Measurements from ENCODE around the gene SLC8A3. TPM values are rescaled to one million over a fixed set of nuclear protein-coding genes. Genes with fewer than 3 reads are reported as not detected.

The SLC8A3 gene
- total and polyA plus RNA-seq, 10 of the 15 experiments (the other 5 are each of a cell fraction or from before 2014, with no cell fraction given), result 0.04 to 0.17 (median 0.13) TPM; not detected in 3

DNA sequence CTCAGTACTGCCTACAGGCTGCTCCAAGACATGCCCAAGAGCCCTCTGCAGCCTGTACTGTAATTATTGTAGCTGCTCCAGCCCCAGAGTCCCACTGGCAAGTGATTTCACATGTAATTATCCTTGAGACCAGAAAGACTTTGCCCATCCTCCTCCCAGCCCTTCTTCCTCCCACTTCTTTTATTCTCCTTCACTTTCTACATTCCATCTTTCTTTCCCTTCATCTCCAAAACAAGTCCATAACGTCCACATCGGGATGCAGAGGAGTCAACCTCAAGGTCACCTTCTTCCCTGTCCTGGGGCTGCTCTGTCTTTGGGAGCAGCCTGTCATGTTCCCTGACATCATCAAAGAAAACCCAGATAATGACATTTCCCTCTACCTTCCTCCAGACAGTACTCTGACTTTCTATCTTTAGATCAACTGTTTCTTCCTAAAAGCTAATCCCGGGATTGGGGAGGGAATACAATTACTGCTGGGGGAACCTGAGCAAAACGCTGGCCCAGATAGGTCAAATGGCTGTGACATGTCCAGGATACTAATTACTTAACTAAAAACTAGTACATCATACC lies 39.1 kb downstream of the SLC8A3 start (continued):
- TF ChIP-seq, protein P1, sequence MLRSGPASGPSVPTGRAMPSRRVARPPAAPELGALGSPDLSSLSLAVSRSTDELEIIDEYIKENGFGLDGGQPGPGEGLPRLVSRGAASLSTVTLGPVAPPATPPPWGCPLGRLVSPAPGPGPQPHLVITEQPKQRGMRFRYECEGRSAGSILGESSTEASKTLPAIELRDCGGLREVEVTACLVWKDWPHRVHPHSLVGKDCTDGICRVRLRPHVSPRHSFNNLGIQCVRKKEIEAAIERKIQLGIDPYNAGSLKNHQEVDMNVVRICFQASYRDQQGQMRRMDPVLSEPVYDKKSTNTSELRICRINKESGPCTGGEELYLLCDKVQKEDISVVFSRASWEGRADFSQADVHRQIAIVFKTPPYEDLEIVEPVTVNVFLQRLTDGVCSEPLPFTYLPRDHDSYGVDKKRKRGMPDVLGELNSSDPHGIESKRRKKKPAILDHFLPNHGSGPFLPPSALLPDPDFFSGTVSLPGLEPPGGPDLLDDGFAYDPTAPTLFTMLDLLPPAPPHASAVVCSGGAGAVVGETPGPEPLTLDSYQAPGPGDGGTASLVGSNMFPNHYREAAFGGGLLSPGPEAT (IDR thresholded peaks at IDR 0.05; ENCODE audit: low read depth), result no peak
- no peak for TF ChIP-seq MYB (IDR thresholded peaks at IDR 0.05; ENCODE audit: borderline replicate concordance, low read depth, low read length)
- no peak for TF ChIP-seq NFIC (IDR thresholded peaks at IDR 0.05; ENCODE audit: low read depth, low read length)
- TF ChIP-seq POLR2A (IDR thresholded peaks at IDR 0.05; ENCODE audit: low read depth, low read length), result no peak
- no peak for TF ChIP-seq NR2C1 (IDR thresholded peaks at IDR 0.05)
- TF ChIP-seq NFXL1 (IDR thresholded peaks at IDR 0.05; ENCODE audit: borderline replicate concordance), result no peak

DNA sequence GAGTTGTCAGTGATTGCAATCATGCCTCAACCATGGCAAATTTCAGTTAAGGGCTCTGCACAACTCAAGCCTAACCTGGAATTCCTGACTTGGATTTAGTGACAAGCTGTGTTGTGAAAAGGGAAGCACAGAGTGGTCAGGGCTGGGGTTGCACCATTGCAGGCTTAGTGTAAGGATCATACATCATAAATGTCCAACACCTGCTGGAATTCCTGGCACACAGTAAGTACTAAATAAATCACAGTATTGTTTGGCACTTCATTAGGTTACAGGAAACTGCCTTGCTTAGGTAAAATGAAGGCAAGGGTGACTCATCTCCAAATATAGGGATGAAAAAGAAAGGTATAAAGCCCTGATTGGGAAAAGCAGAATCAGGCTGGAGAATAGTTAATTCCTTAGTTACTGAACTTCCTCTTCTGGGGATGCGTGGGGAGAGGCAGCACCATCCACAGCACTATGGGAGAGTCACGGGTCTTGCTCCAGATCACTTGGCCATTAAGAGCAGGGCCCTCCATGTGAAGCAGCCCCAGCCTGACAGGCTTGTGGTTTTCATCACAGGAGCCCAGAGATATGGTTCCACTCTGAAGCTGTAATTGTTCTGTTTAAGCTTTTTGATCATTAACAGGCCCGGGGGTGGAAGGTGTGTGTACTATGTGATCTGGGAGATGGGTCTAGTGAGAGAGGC lies 39.7 kb downstream of the SLC8A3 start:
- in situ Hi-C loops (cut with MboI) (no loop called here), intact Hi-C loops (cut with micrococcal nuclease; ENCODE audit: unreplicated experiment) (no loop called here)
- Histone ChIP-seq H3K9ac (ENCODE audit: control insufficient read depth, insufficient read depth, low read length) (no peak overlapping the region), H3K9me3 (replicated peaks; ENCODE audit: control insufficient read depth, insufficient read depth, low read length) (no peaks in the 10 kb centered on the region), H3K79me2 (ENCODE audit: control insufficient read depth, insufficient read depth, low read length) (no peaks in the 10 kb centered on the region), H3K27ac (ENCODE audit: control insufficient read depth, insufficient read depth) (no peak overlapping the region), H4K20me1 (ENCODE audit: control insufficient read depth, insufficient read depth) (no peaks in the 10 kb centered on the region), H3K4me2 (ENCODE audit: control insufficient read depth, insufficient read depth) (no peak overlapping the region), H3K27me3 (replicated peaks in 1 of 2; ENCODE audit: control insufficient read depth in 2 of 2, insufficient read depth in 2 of 2, low read length in 1 of 2) (no peaks in the 10 kb centered on the region; a peak in 1 of 4 replicates), H3K36me3 (ENCODE audit: control insufficient read depth in 2 of 2, insufficient read depth in 2 of 2, low read length in 1 of 2) (no peaks in the 10 kb centered on the region), H2AFZ (ENCODE audit: control insufficient read depth, low read depth, low read length) (no peak overlapping the region), H3K4me3 (no peak overlapping the region), H3K4me1 (ENCODE audit: control insufficient read depth, insufficient read depth, low read length) (no peaks in the 10 kb centered on the region; the same call in 1 of the 2 replicates)
- TF ChIP-seq NRF1 (conservative IDR thresholded peaks at IDR 0.05; ENCODE audit: low read depth, low read length), result no peak
- no peak for TF ChIP-seq EZH2 (IDR thresholded peaks at IDR 0.05; ENCODE audit: borderline replicate concordance, control insufficient read depth, low read depth, low read length)
- TF ChIP-seq, protein P2, sequence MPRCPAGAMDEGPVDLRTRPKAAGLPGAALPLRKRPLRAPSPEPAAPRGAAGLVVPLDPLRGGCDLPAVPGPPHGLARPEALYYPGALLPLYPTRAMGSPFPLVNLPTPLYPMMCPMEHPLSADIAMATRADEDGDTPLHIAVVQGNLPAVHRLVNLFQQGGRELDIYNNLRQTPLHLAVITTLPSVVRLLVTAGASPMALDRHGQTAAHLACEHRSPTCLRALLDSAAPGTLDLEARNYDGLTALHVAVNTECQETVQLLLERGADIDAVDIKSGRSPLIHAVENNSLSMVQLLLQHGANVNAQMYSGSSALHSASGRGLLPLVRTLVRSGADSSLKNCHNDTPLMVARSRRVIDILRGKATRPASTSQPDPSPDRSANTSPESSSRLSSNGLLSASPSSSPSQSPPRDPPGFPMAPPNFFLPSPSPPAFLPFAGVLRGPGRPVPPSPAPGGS (IDR thresholded peaks at IDR 0.05; ENCODE audit: borderline replicate concordance, insufficient read depth, low read depth, low read length, poor library complexity, severe bottlenecking), result no peak
- TF ChIP-seq ETV6 (conservative IDR thresholded peaks at IDR 0.05 in 1 of 2, IDR thresholded peaks at IDR 0.05 in 1 of 2; ENCODE audit: borderline replicate concordance in 1 of 2, low read depth in 1 of 2), result no peak
- no peak for TF ChIP-seq ZNF217 (IDR thresholded peaks at IDR 0.05)
- TF ChIP-seq RFX5 (IDR thresholded peaks at IDR 0.05; ENCODE audit: low read depth, low read length), result no peak
- no peak for TF ChIP-seq CREM (IDR thresholded peaks at IDR 0.05; ENCODE audit: low read depth)
- no peak for TF ChIP-seq NFYB (IDR thresholded peaks at IDR 0.05; ENCODE audit: insufficient read depth, low read depth, low read length)
- TF ChIP-seq ZSCAN29 (IDR thresholded peaks at IDR 0.05), result no peak
- no TSS peak for BruUV-seq (replicated peaks)
- DNase-seq (ENCODE audit: low read depth, low spot score), result no peak
- POLR2A ChIA-PET, result no interaction called here
- CTCF ChIA-PET, result interaction anchor here (1.0 kb wide), 1 partner anchor 62 kb away, joined by 3 read pairs; no protein-coding TSS in a partner anchor
- no peak; the same call in 2 of the 3 replicates for ATAC-seq
- 27% methylated on average over 3 of the region's 3 CpGs for WGBS (ENCODE audit: insufficient coverage, insufficient replicate concordance, low lambda C conversion rate, missing lambda C conversion rate)
- RAD21 ChIA-PET (ENCODE audit: unreplicated experiment), result no interaction called here
- SMC1A ChIA-PET (ENCODE audit: uncharacterized antibody, unreplicated experiment), result interaction anchor here (0.9 kb wide), 1 partner anchor 9 kb away, joined by 3 read pairs; no protein-coding TSS in a partner anchor
- no peak for FAIRE-seq
